Activated naive CD4-positive, alpha-beta T cell treated with anti-CD3 and anti-CD28 coated beads, Interleukin-2, amount 50 U/mL, for 24 hours (primary cell): ENCODE measurements around the gene CDH16.

Experiments used
- H3K27ac Mint-ChIP-seq: one replicate; pipeline ENCODE4 v1.8.0; 2021; ENCODE audit warnings: mild to moderate bottlenecking, mixed read lengths
- H3K27me3 Mint-ChIP-seq: one replicate; pipeline ENCODE4 v1.8.0; 2021; ENCODE audit warnings: mixed read lengths
- H3K36me3 Mint-ChIP-seq: one replicate; pipeline ENCODE4 v1.8.0; 2021; ENCODE audit warnings: mixed read lengths
- H3K4me1 Mint-ChIP-seq: one replicate; pipeline ENCODE4 v1.8.0; 2021; ENCODE audit warnings: mixed read lengths
- H3K4me3 Mint-ChIP-seq: one replicate; pipeline ENCODE4 v1.8.0; 2021; ENCODE audit warnings: mild to moderate bottlenecking, mixed read lengths
- H3K9me3 Mint-ChIP-seq: one replicate; pipeline ENCODE4 v1.8.0; 2021; ENCODE audit warnings: mixed read lengths

Gene CDH16

DNA sequence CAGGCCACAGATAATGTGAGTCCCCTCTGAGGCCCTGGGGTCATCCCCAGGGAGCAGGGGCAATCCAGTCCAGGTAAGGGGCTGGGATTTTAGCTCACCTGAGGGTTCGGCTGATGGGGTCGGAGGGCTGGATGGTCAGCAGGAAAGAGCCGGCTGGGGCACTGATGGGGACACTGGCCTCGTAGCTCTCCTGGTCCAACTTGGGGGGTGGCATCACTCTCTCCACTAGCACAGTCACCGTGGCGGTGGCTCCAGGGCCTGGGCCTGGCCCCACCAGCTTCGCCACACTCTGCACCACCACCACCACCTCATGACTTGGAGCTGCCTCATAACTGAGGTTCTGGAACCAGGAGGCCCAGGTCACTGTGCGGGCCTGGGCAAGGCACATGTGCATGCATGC lies 6.9 kb downstream of the CDH16 start:
- no peaks in the 10 kb centered on the region for H3K4me1 Mint-ChIP-seq
- no peaks in the 10 kb centered on the region for H3K9me3 Mint-ChIP-seq
- no peaks in the 10 kb centered on the region for H3K27me3 Mint-ChIP-seq
- H3K27ac Mint-ChIP-seq: no peak overlapping the region
- no peaks in the 10 kb centered on the region for H3K36me3 Mint-ChIP-seq
- H3K4me3 Mint-ChIP-seq: no peak overlapping the region

GRCh38 chr16:66911112-66911511 lies 7.6 kb downstream of the CDH16 start:
- Mint-ChIP-seq H3K27me3 (no peaks in the 10 kb centered on the region), H3K9me3 (no peaks in the 10 kb centered on the region), H3K27ac (no peak overlapping the region), H3K36me3 (no peaks in the 10 kb centered on the region), H3K4me1 (peaks cover 5% of the 10 kb centered on the region), H3K4me3 (no peak overlapping the region)

DNA sequence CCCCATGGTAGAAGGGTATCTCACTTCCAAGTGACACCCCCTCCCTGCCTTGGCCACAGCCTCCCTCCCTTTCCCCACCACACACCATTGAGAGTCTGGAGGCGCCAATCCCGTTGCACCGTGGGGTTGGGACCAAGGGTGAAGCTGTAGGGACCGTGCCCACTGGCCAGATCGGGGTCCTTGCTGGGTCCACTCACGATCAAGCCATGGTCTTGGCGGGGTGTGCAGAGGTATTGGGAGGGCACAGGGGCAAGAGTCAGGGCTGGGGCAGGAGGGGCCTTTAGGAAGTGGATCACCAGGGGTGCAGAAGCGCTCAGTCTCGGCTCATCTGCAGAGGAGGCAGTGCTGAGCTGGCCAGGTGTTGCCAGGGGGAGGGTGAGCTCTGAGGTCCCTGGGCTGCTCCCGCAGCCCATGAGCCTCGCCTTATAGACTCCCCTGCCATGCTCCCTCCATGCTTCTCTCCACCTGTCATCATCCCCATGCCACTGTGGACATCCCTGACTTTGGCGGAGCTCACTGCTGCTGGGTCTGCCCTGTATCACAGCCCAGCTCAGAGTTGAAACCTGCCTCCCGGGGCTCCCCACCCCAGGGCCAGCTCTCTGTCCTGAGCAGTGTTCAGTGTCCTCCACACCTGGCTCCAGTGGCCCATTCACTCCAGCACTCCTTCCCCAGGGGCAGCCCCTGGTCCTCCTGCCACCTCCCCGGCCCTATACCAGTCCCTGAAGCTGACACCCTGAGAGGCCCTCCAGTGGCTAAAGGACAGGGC lies 8.3 kb downstream of the CDH16 start:
- Mint-ChIP-seq H3K36me3 (no peaks in the 10 kb centered on the region), H3K4me1 (peaks cover 10% of the 10 kb centered on the region), H3K9me3 (no peaks in the 10 kb centered on the region), H3K27ac (no peak overlapping the region), H3K4me3 (no peak overlapping the region), H3K27me3 (no peaks in the 10 kb centered on the region)

DNA sequence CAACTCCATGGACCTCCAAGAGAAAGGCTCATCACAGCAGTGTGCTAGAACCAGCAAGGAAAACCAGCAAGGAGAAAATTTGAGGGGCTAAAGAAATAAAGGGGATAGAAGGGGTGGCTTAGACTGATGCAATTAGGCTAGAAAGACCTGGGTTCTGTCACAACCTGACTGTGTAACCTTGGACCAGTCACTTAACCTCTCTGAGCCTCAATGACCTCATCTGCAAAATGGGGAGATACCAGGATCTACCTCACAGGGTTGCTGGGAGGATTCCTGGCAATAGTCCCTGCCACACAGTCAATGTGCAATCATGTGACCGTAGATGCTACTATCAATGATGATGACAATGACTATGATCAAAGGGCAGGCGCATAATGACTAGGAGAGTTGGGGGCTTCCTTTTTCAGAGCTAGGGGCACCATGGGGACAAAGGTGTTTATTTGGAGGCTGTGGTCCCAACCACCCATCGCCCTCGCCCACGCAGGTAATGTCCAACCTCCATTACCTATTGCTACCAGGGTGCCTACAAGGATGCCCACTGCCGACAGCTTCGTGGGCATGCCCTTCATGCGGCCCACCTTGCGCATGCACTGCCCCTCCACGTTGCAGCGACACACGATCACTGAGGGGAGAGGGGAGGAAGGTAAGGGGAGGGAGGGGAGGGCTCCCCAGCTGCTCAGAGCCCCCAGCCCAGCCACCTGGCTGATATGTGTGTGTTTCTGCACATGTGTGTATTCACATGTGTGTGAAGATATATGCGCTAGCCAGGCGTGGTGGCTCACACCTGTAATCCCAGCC lies 9.7 kb downstream of the CDH16 start:
- H3K9me3 Mint-ChIP-seq: no peaks in the 10 kb centered on the region
- H3K4me1 Mint-ChIP-seq: peaks cover 10% of the 10 kb centered on the region
- H3K27ac Mint-ChIP-seq: no peak overlapping the region
- no peak overlapping the region for H3K4me3 Mint-ChIP-seq
- no peaks in the 10 kb centered on the region for H3K36me3 Mint-ChIP-seq
- H3K27me3 Mint-ChIP-seq: no peaks in the 10 kb centered on the region

GRCh38 chr16:66908116-66908515 lies 10.6 kb downstream of the CDH16 start:
- Mint-ChIP-seq H3K27ac (no peak overlapping the region), H3K36me3 (no peaks in the 10 kb centered on the region), H3K4me3 (no peak overlapping the region), H3K4me1 (peaks cover 10% of the 10 kb centered on the region), H3K27me3 (no peaks in the 10 kb centered on the region), H3K9me3 (no peaks in the 10 kb centered on the region)

DNA sequence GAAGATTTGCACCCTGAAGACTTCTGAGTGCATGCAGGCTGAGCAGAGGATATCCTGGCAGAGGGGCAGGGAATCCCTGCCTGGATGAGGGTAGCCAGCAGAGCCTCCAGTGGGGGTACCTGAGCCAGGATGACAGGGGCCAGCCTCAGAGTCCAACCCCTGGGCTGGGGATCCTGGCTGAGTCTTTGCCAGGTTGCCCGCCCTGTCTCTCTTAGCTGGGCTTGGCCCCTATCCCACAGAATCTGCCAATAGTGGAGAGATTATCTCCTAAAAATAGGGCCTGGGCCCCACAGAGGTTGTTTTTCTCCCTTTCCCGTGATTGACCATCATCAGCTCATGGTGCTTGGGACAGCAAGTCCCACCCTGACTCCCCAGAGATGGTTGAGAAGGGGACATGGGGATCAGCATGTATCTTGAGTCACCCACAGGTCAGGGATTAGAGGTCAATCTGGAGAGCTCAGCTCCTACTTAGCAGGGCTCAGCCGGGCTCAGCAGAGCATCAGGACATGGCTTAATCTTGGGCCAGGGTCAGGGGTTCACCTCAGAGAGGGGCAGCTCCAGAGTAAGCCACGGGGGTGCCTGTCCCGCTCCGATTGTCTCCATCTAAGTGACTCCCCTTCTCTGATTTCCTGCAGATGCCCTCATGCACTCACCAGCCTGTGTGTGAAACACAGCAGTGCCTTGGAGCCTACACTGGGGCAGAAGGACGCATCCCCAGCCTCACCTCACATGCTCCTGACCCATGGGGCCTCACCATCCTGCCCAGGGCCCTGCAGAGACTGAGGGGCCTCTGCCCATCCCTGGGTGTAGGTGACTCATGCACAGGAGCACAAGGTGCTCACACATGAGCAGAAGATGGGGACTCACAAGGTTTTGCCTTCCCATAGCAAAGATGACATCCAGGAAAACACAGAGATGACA lies 11.5 kb downstream of the CDH16 start:
- H3K27me3 Mint-ChIP-seq: no peaks in the 10 kb centered on the region
- peaks cover 10% of the 10 kb centered on the region for H3K4me1 Mint-ChIP-seq
- H3K9me3 Mint-ChIP-seq: no peaks in the 10 kb centered on the region
- H3K27ac Mint-ChIP-seq: no peak overlapping the region
- H3K4me3 Mint-ChIP-seq: no peak overlapping the region
- no peaks in the 10 kb centered on the region for H3K36me3 Mint-ChIP-seq

- Mint-ChIP-seq H3K4me3 (no peak overlapping the region), H3K27ac (no peak overlapping the region)
Observed at GRCh38 chr16:66905633-66906539, 12.8 kb downstream of the CDH16 start.

DNA sequence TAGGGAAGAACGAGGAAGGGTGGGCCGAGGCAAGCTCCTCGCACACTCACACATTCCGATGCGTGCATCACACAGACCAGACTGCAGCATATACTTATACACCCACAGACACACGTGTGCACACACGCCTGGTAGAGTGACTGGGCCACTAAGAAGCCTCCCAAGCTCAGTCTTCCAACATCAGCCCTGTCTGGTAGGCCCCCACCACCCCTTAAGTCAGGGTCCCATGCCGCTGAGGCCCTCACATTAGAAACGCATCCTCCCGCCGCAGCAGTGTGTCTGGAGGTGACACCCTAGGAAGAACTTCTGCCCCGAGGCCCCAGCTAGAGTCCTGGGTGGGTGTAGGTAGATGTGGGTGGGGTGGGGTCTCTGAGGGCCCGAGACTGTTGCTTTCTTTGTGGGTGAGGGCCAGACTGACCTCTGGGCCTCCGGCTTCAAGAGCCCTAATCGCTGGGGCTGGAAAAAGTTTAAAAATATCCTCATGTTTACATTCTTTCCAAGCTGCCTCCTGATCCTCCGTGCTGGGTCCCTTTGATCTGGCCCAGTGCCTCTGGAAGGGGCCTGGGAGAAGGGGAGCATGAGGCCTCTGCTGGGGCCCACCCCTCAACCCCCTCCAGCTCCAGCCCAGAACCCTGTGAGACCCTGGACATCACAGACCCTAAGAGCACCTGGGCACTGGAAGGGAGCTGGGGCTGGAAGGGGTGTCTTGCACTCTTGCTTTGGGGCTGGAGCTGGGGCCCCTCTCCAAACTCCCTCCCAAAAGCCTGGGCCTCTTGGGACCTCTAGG lies 13.6 kb downstream of the CDH16 start:
- no peak overlapping the region for H3K27ac Mint-ChIP-seq
- no peaks in the 10 kb centered on the region for H3K36me3 Mint-ChIP-seq
- H3K27me3 Mint-ChIP-seq: no peaks in the 10 kb centered on the region

More at GRCh38 chr16:66905633-66906539, 12.8 kb downstream of the CDH16 start:
- Mint-ChIP-seq H3K36me3 (no peaks in the 10 kb centered on the region), H3K9me3 (no peaks in the 10 kb centered on the region), H3K4me1 (peaks cover 10% of the 10 kb centered on the region), H3K27me3 (no peaks in the 10 kb centered on the region)

GRCh38 chr16:66904428-66904845 lies 14.2 kb downstream of the CDH16 start:
- Mint-ChIP-seq H3K4me1 (peaks cover 10% of the 10 kb centered on the region), H3K27me3 (no peaks in the 10 kb centered on the region), H3K4me3 (no peak overlapping the region), H3K27ac (no peak overlapping the region), H3K36me3 (no peaks in the 10 kb centered on the region), H3K9me3 (no peaks in the 10 kb centered on the region)

More for the DNA sequence above, 13.6 kb downstream of the CDH16 start:
- Mint-ChIP-seq H3K9me3 (no peaks in the 10 kb centered on the region), H3K4me1 (peaks cover 10% of the 10 kb centered on the region), H3K4me3 (no peak overlapping the region)

DNA sequence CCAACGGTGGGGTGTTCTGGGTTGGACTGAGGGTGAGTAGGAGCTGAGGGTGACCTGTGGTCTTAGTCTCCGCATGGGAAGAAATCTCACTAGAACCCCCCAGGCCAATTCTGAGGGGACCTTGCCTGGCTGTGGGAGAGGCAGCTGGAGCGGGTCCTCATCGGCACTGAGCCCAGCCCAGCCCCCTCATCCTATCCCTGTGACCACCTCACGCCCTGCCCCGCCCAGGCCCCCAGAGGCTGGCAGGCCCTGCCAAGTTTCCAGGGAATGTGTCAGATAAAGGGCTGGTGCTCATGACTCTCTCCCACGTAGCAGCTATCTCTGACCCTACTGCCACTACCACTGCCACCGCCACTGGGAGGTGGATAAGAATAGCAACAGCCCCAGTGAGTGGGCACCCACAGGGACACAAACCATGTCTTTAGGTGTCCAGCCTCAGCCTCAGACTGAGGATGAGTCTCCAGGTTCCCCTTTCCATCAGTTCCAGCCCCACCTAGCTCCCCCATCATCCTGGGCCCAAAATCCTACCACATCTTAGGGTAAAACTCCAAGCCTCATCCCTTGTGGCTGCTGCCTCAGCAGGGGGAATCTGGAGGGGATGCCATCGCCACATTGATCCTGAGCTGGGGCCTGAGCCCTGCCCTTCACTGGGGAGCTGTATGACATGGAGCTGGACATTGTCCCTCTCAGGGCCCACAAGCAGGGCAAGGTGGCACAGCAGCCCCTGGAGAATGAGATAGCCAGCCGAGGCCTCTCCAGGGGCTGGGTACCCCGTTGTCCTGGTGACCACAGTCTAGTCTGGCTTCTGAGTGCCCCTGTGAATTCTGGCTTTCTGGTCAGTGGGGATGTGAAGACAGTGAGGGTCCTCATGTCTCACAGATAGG lies 14.9 kb downstream of the CDH16 start:
- H3K9me3 Mint-ChIP-seq: no peaks in the 10 kb centered on the region
- no peaks in the 10 kb centered on the region for H3K36me3 Mint-ChIP-seq
- peaks cover 10% of the 10 kb centered on the region for H3K4me1 Mint-ChIP-seq
- H3K27ac Mint-ChIP-seq: no peak overlapping the region
- no peak overlapping the region for H3K4me3 Mint-ChIP-seq
- H3K27me3 Mint-ChIP-seq: no peaks in the 10 kb centered on the region

DNA sequence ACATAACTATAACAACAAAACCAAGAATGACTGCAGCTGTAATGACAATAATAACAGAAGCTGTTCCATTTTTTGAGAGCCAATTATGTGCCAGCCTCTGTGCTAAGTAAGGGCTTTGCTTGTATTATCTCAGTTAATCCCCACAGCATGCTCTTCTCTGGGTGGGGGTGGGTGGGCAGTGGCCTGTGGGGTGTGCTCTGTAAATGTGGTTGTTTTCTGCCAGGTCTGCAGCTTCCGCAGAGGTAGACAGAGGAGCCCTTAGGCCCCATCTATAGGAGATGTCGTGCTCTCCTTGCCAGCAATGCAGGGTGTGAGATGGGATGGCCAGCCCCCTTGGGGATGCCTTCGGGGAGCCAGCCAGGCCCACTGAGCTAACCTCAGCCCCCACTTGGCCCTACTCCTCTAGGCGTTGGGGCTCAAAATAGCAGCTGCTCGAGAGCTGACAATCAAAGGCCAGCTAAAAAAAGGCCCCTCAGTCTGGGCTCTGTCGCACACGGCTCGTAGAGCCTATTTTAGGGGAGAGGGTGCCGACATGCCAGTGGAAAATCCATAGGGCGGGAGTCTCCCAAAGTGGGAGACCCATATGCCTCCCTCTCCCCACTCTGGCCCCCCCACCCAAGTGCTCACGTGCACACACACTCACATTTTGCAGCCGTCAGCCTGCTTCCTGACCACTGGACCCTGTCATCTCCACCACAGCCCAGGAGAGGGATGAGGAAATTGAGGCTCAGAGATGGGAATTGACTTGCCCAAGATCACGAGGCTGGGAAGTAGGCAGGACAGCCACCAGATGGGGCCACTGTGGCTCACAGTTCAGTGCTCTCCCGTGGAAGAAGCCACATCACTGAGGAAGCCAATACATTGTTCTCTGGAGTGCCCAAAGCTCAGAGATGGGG lies 15.8 kb downstream of the CDH16 start:
- Mint-ChIP-seq H3K4me3 (no peak overlapping the region), H3K9me3 (no peaks in the 10 kb centered on the region), H3K27ac (no peak overlapping the region), H3K27me3 (no peaks in the 10 kb centered on the region), H3K4me1 (peaks cover 10% of the 10 kb centered on the region), H3K36me3 (no peaks in the 10 kb centered on the region)

DNA sequence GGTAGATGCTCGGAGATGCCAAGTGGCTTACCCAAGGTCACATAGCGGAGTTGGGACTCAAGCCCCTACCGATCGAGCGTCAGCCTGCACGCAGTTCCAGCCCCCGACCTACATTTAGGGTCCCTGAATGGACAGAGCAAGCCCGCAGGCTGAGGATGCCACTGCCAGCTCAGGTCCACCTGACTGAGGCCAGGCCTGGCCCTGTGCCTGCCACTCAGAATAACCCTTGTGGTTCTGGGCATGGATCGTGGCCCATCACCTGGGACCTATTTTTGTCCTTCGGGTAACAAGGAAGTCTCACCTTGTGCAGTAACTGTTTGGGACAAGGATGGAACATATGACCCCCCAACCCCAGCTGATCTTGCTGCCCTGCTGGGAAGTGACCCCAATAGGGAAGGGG lies 17.1 kb downstream of the CDH16 start:
- H3K4me3 Mint-ChIP-seq: no peak overlapping the region
- no peaks in the 10 kb centered on the region for H3K36me3 Mint-ChIP-seq
- no peaks in the 10 kb centered on the region for H3K27me3 Mint-ChIP-seq

More for the DNA sequence above, 17.1 kb downstream of the CDH16 start:
- Mint-ChIP-seq H3K4me1 (peaks cover 10% of the 10 kb centered on the region), H3K9me3 (no peaks in the 10 kb centered on the region), H3K27ac (no peak overlapping the region)
